Loucy (cell line): ENCODE results near the gene CTNNAL1.

Source experiments
- H2AFZ ChIP-seq: fragments of 200-600 bp; sonication (generic); 2 replicates; pipeline ENCODE4 v1.6.0; 2016; ENCODE audit warnings: antibody characterized with exemption, mild to moderate bottlenecking, low read length, moderate library complexity
- H3F3A ChIP-seq: fragments of 200-600 bp; 2 replicates; pipeline ENCODE4 v1.6.0; 2016; ENCODE audit warnings: antibody characterized with exemption, low read depth, mild to moderate bottlenecking
- H3K27me3 ChIP-seq: fragments of 200-600 bp; sonication (generic); 2 replicates; pipeline ENCODE4 v1.6.1; 2014; ENCODE audit warnings: low read length, mild to moderate bottlenecking; ENCODE audit not compliant: insufficient read depth, poor library complexity, severe bottlenecking
- H3K36me3 ChIP-seq: fragments of 200-600 bp; sonication (generic); 2 replicates; pipeline ENCODE4 v1.6.1; 2016; ENCODE audit warnings: low read length; ENCODE audit not compliant: insufficient read depth
- H3K4me1 ChIP-seq: fragments of 200-600 bp; sonication (generic); 2 replicates; pipeline ENCODE4 v1.5.1; 2014; ENCODE audit warnings: low read length, mild to moderate bottlenecking; ENCODE audit not compliant: insufficient read depth, poor library complexity, severe bottlenecking
- H3K4me2 ChIP-seq: fragments of 200-600 bp; sonication (generic); 2 replicates; pipeline ENCODE4 v1.6.0; 2014; ENCODE audit warnings: antibody characterized with exemption, low read length, low read depth, mild to moderate bottlenecking; ENCODE audit not compliant: poor library complexity, severe bottlenecking
- H3K4me3 ChIP-seq: fragments of 200-600 bp; sonication (generic); 2 replicates; pipeline ENCODE4 v1.5.1; 2014; ENCODE audit warnings: low read length, mild to moderate bottlenecking, mixed read lengths; ENCODE audit not compliant: poor library complexity, severe bottlenecking
- H3K79me2 ChIP-seq: fragments of 200-600 bp; sonication (generic); 2 replicates; pipeline ENCODE4 v1.6.1; 2014; ENCODE audit warnings: low read length; ENCODE audit not compliant: insufficient read depth
- H3K9ac ChIP-seq: fragments of 200-600 bp; sonication (generic); 2 replicates; pipeline ENCODE4 v1.6.0; 2014; ENCODE audit warnings: mild to moderate bottlenecking, low read depth, low read length, moderate library complexity; ENCODE audit not compliant: poor library complexity, severe bottlenecking
- H3K9me2 ChIP-seq: fragments of 200-600 bp; sonication (generic); replicated peaks from 2 replicates; pipeline ENCODE4 v1.6.1; 2016; ENCODE audit warnings: low read depth, low read length, mixed read lengths
- H3K9me3 ChIP-seq: fragments of 200-600 bp; sonication (generic); 2 replicates; pipeline ENCODE4 v1.6.1; 2014; ENCODE audit warnings: mild to moderate bottlenecking, antibody characterized with exemption, low read length, low read depth; ENCODE audit not compliant: insufficient read depth
- H4K20me1 ChIP-seq: fragments of 200-600 bp; sonication (generic); 2 replicates; pipeline ENCODE4 v1.6.0; 2014; ENCODE audit warnings: antibody characterized with exemption, low read length, mild to moderate bottlenecking; ENCODE audit not compliant: insufficient read depth, poor library complexity, severe bottlenecking
- CTCF ChIP-seq: fragments of 200-600 bp; sonication (generic); conservative IDR thresholded peaks from 2 replicates; pipeline ENCODE4 v1.5.1; 2014; ENCODE audit warnings: mild to moderate bottlenecking, antibody characterized with exemption, low read length
- EZH2phosphoT487 ChIP-seq: fragments of 200-600 bp; IDR thresholded peaks from 2 replicates; pipeline ENCODE4 v1.6.1; 2018; ENCODE audit warnings: antibody characterized with exemption, mild to moderate bottlenecking, moderate library complexity, borderline replicate concordance

The CTNNAL1 gene

GRCh38 chr9:108991479-108991878 is 21.8 kb downstream of the CTNNAL1 start:
- Histone ChIP-seq H3K4me2 (no peak overlapping the region), H2AFZ (no peak overlapping the region), H3K9ac (no peak overlapping the region), H3K9me2 (no peaks in the 10 kb centered on the region), H3K79me2 (no peaks in the 10 kb centered on the region), H3K4me1 (peaks cover 15% of the 10 kb centered on the region), H3K4me3 (no peak overlapping the region), H4K20me1 (no peaks in the 10 kb centered on the region), H3K9me3 (no peaks in the 10 kb centered on the region), H3F3A (no peaks in the 10 kb centered on the region), H3K27me3 (no peaks in the 10 kb centered on the region), H3K36me3 (peaks cover 6% of the 10 kb centered on the region; the same call in 1 of the 2 replicates)
- no peak for TF ChIP-seq CTCF
- no peak for TF ChIP-seq EZH2phosphoT487

- Histone ChIP-seq H3K4me2 (no peak overlapping the region), H3F3A (no peaks in the 10 kb centered on the region), H3K4me1 (no peaks in the 10 kb centered on the region), H2AFZ (no peak overlapping the region), H3K36me3 (peaks cover 17% of the 10 kb centered on the region; the same call in 1 of the 2 replicates), H3K27me3 (no peaks in the 10 kb centered on the region), H3K9me2 (no peaks in the 10 kb centered on the region), H3K9ac (no peak overlapping the region), H4K20me1 (no peaks in the 10 kb centered on the region), H3K9me3 (no peaks in the 10 kb centered on the region), H3K79me2 (no peaks in the 10 kb centered on the region), H3K4me3 (no peak overlapping the region)
- TF ChIP-seq EZH2phosphoT487 (no peak), CTCF (no peak)
These were observed 29.4 kb downstream of the CTNNAL1 start for GRCh38 chr9:108983885-108984284.

- Histone ChIP-seq H3K36me3 (peaks cover 11% of the 10 kb centered on the region; the same call in 1 of the 2 replicates), H3F3A (no peaks in the 10 kb centered on the region), H3K4me3 (no peak overlapping the region), H3K4me1 (no peaks in the 10 kb centered on the region), H3K4me2 (no peak overlapping the region), H3K27me3 (no peaks in the 10 kb centered on the region), H3K9ac (no peak overlapping the region), H4K20me1 (no peaks in the 10 kb centered on the region), H2AFZ (no peak overlapping the region), H3K9me2 (no peaks in the 10 kb centered on the region), H3K9me3 (no peaks in the 10 kb centered on the region), H3K79me2 (no peaks in the 10 kb centered on the region)
- no peak for TF ChIP-seq CTCF
- TF ChIP-seq EZH2phosphoT487: no peak
These were observed 32.4 kb downstream of the CTNNAL1 start for GRCh38 chr9:108980893-108981292.
